Cardiac muscle cell (in vitro differentiated cells and primary cell): ENCODE data around the gene TNPO2. TPM values are rescaled to one million over a fixed set of nuclear protein-coding genes. Genes with fewer than 3 reads are reported as not detected.

Experiments used
- DNase-seq, 2 donors: peaks; one replicate each; pipeline versions ENCODE4 v3.0.0 to v3.0.0-alpha.2; 2010 to 2017; ENCODE audit warnings: low read depth in 1 of 2, low spot score in 1 of 2
- H3K27ac ChIP-seq: fragments of 200-600 bp; sonication (generic); 2 replicates; pipeline ENCODE4 v1.5.1; 2016
- H3K27me3 ChIP-seq: fragments of 200-600 bp; sonication (generic); 2 replicates; pipeline ENCODE4 v1.6.0; 2016; ENCODE audit warnings: control low read depth
- H3K36me3 ChIP-seq: fragments of 200-600 bp; sonication (generic); 2 replicates; pipeline ENCODE4 v1.5.1; 2016; ENCODE audit warnings: control low read depth
- H3K4me1 ChIP-seq: fragments of 200-600 bp; sonication (generic); 2 replicates; pipeline ENCODE4 v1.8.1; 2017; ENCODE audit warnings: low read depth, mild to moderate bottlenecking, mixed run types
- H3K4me3 ChIP-seq: fragments of 200-600 bp; sonication (generic); 2 replicates; pipeline ENCODE4 v1.5.1; 2016; ENCODE audit warnings: mild to moderate bottlenecking
- H3K9me3 ChIP-seq: fragments of 200-600 bp; sonication (generic); 2 replicates; pipeline ENCODE4 v1.5.1; 2017; ENCODE audit warnings: low read depth, mild to moderate bottlenecking, control low read depth
- polyA plus RNA-seq: library from polyadenylated mRNA; unstranded; fragments of >200 nt; fragmentation: Nextera tagmentation; extraction: Ambion mirVana; gene quantifications from 2 replicates; pipeline ENCODE4 v1.2.1, GENCODE V29; 2016
- total RNA-seq: library from RNA; depleted of rRNA; stranded (reverse); fragments of >200 nt; gene quantifications from 2 replicates; pipeline ENCODE4 v1.2.3, GENCODE V29; 2016
- TF ChIP-seq, protein P1 (sequence below): IDR thresholded peaks from 2 replicates; pipeline ENCODE4 v1.5.1; 2012; ENCODE audit warnings: low read depth, mild to moderate bottlenecking, low read length

Gene TNPO2
- total and polyA plus RNA-seq, 2 experiments from 2014 or later: 20.1 to 68.6 TPM

DNA sequence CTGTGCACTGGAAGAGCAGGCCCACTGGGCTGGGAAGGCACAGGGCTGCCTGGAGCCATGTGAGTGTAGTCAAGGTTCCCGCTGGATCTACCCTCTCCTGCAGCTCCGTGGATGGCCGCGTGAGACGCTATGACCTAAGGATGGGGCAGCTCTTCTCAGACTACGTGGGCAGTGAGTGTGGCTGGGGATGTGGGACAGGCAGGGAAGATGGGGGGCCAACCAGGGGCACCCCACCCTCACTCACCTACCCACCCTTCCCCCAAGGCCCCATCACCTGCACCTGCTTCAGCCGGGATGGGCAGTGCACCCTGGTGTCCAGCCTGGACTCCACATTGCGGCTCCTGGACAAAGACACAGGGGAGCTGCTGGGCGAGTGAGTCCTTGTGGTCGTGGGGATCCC is 51.0 kb downstream of the TNPO2 start:
- no peak overlapping the region for H3K27ac ChIP-seq
- H3K4me1 ChIP-seq: peaks cover 11% of the 10 kb centered on the region
- H3K9me3 ChIP-seq: no peaks in the 10 kb centered on the region
- no peak overlapping the region for H3K4me3 ChIP-seq
- peaks cover 13% of the 10 kb centered on the region for H3K36me3 ChIP-seq
- no peaks in the 10 kb centered on the region for H3K27me3 ChIP-seq
- no peak for DNase-seq
- TF ChIP-seq, protein P1, sequence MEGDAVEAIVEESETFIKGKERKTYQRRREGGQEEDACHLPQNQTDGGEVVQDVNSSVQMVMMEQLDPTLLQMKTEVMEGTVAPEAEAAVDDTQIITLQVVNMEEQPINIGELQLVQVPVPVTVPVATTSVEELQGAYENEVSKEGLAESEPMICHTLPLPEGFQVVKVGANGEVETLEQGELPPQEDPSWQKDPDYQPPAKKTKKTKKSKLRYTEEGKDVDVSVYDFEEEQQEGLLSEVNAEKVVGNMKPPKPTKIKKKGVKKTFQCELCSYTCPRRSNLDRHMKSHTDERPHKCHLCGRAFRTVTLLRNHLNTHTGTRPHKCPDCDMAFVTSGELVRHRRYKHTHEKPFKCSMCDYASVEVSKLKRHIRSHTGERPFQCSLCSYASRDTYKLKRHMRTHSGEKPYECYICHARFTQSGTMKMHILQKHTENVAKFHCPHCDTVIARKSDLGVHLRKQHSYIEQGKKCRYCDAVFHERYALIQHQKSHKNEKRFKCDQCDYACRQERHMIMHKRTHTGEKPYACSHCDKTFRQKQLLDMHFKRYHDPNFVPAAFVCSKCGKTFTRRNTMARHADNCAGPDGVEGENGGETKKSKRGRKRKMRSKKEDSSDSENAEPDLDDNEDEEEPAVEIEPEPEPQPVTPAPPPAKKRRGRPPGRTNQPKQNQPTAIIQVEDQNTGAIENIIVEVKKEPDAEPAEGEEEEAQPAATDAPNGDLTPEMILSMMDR: no peak

DNA sequence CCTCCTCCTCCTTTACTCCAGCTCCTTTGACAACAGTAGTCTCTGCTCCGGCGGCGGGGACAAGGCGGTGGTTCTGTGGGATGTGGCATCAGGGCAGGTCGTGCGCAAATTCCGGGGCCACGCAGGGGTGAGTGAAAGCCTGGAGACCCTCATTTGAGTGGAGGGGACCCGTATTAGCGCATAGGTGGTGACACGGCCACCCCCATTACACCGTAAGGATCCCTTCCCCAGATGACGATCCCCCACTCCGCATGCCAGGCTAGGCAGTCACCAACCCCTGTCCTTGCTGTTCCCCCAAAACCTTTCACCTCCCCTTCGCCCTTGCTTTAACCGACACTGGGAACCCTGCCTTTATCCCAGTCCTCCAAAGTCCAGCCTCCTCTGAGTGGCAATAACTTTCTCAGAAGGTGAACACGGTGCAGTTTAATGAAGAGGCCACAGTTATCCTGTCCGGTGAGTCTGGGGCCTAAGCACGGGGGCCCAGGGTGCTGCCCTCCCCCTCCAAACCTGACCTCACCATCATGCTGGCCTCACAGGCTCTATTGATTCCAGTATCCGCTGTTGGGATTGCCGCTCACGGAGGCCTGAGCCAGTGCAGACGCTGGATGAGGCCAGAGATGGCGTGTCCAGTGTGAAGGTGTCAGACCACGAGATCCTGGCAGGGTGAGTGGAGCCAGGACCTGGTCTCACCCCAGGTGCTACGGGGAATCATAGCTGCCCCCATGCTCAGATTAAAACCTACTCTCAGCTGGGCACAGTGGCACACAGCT is 53.4 kb downstream of the TNPO2 start:
- no peak for DNase-seq
- Histone ChIP-seq H3K9me3 (no peaks in the 10 kb centered on the region), H3K4me1 (peaks cover 19% of the 10 kb centered on the region), H3K27ac (peak overlapping the region; percentile 96), H3K27me3 (no peaks in the 10 kb centered on the region), H3K4me3 (peak overlapping the region; percentile 82), H3K36me3 (peaks cover 4% of the 10 kb centered on the region)
- TF ChIP-seq, protein P1: no peak

DNA sequence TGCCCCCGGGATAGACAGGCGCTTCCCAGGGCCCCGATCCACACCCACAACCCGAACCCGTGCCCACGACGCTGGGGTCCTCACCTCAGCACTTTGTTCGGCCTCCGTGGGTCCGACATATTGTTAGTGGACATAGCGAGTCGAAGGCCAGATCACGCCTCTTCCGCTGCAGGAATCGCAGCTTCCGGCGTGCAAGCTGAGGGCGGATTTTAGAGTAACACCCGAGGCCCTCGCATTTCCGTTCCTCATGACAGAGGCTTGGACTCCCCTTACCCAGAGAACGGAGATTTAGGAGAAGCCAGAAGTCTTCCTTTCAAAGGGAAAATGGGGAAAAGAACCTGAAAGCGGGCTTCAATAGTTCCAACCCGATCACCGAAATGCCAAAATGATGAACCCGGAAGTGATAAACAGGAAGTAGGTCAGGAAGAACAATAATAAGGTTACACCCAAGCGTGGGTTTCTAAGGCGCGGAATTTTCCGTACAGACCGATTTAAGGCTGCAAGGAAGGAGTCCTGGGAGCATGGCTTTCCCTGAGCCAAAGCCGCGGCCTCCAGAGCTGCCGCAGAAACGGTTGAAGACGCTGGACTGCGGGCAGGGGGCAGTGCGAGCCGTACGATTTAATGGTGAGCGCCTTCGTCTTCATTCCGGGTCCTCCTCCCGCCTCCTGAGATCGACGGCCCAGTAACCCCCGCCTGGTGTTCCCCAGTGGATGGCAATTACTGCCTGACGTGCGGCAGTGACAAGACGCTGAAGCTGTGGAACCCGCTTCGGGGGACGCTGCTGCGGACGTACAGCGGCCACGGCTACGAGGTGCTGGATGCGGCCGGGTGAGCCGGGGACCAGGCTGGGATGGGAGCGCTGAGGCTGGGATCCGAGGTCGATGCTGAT is 54.2 kb downstream of the TNPO2 start:
- Histone ChIP-seq H3K27ac (peak overlapping the region; percentile 96), H3K4me3 (peak overlapping the region; percentile 82), H3K9me3 (no peaks in the 10 kb centered on the region), H3K27me3 (no peaks in the 10 kb centered on the region), H3K4me1 (peaks cover 19% of the 10 kb centered on the region), H3K36me3 (peaks cover 2% of the 10 kb centered on the region)
- peak; percentile 85 to 90 for DNase-seq
- TF ChIP-seq, protein P1: no peak

DNA sequence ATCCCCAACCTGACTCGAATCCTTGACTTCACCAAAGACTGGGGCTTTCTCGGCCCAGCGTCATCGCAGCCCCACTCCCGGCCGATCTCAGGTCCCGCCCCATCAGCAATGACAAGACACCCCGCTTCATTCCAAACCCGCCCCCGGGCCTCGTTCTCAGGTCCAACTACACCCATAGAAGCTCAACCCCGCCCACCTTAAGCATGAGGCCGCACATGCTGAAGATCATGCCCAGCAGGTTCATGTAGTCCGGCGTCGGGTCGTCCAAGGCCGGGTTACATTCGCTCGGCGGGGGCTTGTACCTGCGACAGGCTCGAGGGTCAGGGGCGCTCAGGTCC is 54.8 kb downstream of the TNPO2 start:
- peak overlapping the region; percentile 96 for H3K27ac ChIP-seq
- TF ChIP-seq, protein P1: no peak
- H3K9me3 ChIP-seq: no peaks in the 10 kb centered on the region
- H3K4me1 ChIP-seq: peaks cover 19% of the 10 kb centered on the region
- H3K27me3 ChIP-seq: no peaks in the 10 kb centered on the region
- peak; percentile 55 to 59 for DNase-seq
- H3K36me3 ChIP-seq: peaks cover 1% of the 10 kb centered on the region
- H3K4me3 ChIP-seq: peak overlapping the region; percentile 82

DNA sequence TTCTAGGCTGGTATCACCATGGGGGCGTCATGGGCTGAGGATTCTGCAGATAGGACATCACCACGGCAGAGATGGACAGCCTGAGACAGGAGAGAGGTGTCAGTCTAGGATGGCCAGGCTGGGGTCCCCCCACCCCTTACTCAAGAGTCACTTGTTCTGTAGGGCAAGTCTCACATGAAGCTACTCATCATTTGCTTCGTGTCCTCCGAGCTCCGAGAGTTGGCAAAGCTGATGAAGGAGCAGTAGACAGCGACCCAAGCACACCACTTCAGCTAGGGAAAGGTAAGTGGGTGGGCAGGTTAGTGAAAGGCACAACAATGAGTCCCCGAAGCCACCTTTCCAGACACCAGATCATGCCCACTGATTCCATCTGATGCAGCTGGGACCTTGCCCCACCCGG is 55.4 kb downstream of the TNPO2 start:
- H3K4me3 ChIP-seq: peak overlapping the region; percentile 82
- peak overlapping the region; percentile 96 for H3K27ac ChIP-seq
- peaks cover 19% of the 10 kb centered on the region for H3K4me1 ChIP-seq
- DNase-seq: no peak
- no peaks in the 10 kb centered on the region for H3K27me3 ChIP-seq
- TF ChIP-seq, protein P1: no peak
- H3K36me3 ChIP-seq: no peaks in the 10 kb centered on the region
- no peaks in the 10 kb centered on the region for H3K9me3 ChIP-seq
